Retinal pigment epithelial cell (primary cell): ENCODE measurements around the gene AURKAIP1.

Experiments used
- DNase-seq: peaks from one replicate; pipeline ENCODE4 v3.0.0-alpha.2; 2010; ENCODE audit warnings: low read depth
- H3K4me3 ChIP-seq: 2 replicates; pipeline ENCODE4 v1.5.1; 2011; ENCODE audit warnings: mild to moderate bottlenecking, low read length, control low read depth, moderate library complexity
- CTCF ChIP-seq: conservative IDR thresholded peaks from 2 replicates; pipeline ENCODE4 v1.5.1; 2011; ENCODE audit warnings: low read depth, low read length, control low read depth, inconsistent platforms

The AURKAIP1 gene

DNA sequence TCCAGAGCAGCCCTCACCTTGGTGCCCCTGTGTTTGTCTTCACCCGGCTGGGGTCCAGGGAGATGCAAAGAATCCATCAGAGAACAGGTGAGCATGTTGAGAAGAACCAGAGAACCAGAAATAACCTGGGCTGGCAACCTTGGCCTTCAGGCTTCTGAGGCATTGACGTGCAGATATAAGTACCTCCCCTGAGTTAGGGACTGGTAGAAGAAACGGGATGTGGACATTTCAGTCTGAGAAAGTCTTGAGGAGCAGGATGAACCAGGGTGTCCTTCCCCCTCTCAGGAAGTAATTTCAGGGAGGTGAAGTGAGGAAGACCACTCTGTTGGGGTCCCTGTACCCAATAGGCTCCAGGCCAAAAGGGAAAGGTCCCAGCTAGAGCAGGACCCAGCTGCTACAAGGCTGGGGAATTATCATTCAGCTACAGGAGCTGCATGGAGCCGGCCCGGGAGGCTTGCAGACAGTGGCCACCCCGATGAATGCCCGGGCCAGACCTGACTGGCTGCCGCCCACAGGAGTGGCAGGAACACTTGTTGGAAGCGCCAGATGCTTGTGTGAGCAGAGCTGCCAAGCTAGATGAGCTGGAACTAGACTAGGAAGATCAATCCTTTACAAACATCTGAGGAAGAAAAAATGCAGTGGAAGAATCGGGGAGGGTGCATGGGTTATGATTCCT lies 1.7 kb upstream of the AURKAIP1 start:
- no peak overlapping the region for H3K4me3 ChIP-seq
- no peak for DNase-seq
- no peak for TF ChIP-seq CTCF

DNA sequence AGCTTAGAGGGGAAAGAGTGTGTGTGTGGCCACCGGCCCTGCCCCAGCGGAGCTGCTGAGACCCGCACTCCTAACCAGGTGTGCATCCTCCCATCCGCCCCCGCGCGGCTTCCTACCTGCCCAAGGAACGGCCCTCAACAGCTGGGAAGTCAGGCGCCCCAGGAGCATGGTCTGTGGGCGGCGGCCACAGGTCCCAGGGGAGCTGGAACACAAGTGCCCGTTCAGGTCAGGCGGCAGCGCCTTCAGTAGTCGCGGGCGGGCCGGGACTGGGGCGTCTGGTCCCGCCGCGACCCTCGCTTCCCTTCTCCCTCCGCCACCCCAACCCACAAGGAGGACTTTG lies 448 bp downstream of the AURKAIP1 start:
- TF ChIP-seq CTCF, result no peak
- H3K4me3 ChIP-seq, result peak overlapping the region; percentile 87
- DNase-seq, result no peak

GRCh38 chr1:1373815-1374588 lies 1.0 kb downstream of the AURKAIP1 start:
- TF ChIP-seq CTCF, result no peak
- peak overlapping the region; percentile 87 for H3K4me3 ChIP-seq
- DNase-seq, result no peak

GRCh38 chr1:1373051-1373814 lies 1.8 kb downstream of the AURKAIP1 start:
- DNase-seq, result no peak
- TF ChIP-seq CTCF, result no peak
- no peak overlapping the region for H3K4me3 ChIP-seq

DNA sequence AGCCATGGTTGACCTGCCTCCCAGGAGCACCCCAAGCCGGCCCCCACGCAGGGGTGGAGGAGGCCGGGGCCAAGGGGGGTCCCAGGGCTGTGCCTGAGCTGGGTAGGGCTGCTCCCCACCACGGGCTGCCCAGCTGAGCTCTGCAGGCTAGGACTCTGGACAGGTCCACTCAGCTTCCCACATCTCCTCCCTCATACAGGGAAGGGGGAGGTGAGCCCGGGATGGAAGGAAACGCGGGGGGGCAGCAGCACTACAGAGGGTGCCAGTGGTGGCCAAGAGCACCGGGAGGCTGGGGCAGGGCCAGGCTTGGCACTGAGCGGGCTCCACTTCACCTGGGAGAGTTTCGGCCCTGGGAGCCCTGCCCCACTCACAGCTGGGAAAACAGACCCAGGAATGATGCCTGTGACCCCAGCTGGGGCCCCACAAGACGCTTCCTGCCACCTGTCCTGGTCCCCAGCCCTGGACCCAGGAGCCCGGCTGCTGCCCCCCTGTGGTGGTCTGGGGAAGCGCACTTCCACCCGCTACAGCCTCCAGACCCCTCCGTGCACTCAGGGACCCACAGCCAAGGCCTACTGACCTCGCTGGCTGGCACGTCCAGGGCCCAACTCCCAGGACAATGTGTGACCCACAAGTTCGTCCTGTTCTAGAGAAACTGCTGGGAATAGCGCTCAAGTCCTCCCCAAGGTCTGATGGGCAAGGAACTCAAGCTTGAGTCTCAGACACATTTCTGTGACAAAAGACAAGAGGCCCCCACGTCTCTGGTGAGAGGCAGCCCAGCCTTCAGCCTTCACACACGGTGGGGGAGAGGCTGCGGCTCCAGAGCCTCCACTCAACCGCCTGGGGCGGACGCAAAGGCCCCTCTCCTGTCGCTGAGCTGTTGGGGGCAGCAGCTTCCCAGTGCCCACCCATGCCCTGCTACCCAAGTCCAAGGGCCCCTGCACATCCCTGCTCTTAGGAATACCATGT lies 3.0 kb downstream of the AURKAIP1 start:
- peak; percentile 92 for TF ChIP-seq CTCF
- no peak for DNase-seq
- H3K4me3 ChIP-seq, result no peak overlapping the region

- DNase-seq, result no peak
- no peak for TF ChIP-seq CTCF
- no peak overlapping the region for H3K4me3 ChIP-seq
Observed at GRCh38 chr1:1371364-1371745, 3.7 kb downstream of the AURKAIP1 start.
